Measurements from ENCODE around the gene GTF2I. TPM values are rescaled to one million over a fixed set of nuclear protein-coding genes. Genes with fewer than 3 reads are reported as not detected.
A peak's percentile ranks its signal among the peaks of the same experiment; 100 is the strongest.

Gene GTF2I
- total and polyA plus RNA-seq, 7 experiments from 2014 or later, result 51.1 to 177 (median 140) TPM

DNA sequence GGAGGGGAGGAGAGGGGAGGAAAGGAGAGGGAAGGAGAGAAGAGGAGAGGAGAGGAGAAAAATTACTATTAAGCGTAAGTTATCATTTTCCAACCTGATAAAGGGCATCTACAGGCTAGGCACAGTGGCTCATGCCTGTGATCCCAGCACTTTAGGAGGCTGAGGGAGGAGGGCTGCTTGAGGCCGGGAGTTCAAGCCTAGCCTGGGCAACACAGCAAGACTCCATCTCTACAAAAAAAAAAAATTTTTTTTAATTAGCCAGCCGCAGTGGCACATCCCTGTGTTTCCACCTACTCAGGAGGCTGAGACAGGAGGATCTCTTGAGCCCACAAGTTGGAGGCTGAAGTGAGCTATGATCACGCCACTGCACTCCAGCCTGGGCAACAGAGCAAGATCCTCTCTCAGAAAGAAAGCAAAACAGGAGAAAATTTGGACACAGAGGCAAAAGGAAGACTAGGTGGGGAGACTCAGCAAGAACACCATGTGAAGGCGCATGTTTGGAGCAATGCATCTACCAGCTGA lies 35.2 kb upstream of the GTF2I start:
- Histone ChIP-seq H3K36me3 (ENCODE audit: control insufficient read depth in 2 of 3, insufficient read depth in 3 of 3, low read length in 3 of 3) (no peaks in the 10 kb centered on the region), H3K4me1 (ENCODE audit: control insufficient read depth in 2 of 2, insufficient read depth in 2 of 2, low read length in 2 of 2) (peaks cover 0 to 9% of the 10 kb centered on the region in 2 donors), H3K4me3 (ENCODE audit: low read length) (no peak overlapping the region), H3K27me3 (ENCODE audit: control insufficient read depth in 2 of 2, insufficient read depth in 2 of 2, low read length in 2 of 2) (no peaks in the 10 kb centered on the region), H3K27ac (ENCODE audit: low read depth, low read length) (no peak overlapping the region), H3K9me3 (ENCODE audit: control insufficient read depth in 2 of 3, low read length in 3 of 3) (no peaks in the 10 kb centered on the region)
- ChIA-PET POLR2A (interaction anchor here (0.6 kb wide), 1 partner anchor 49 kb away, joined by 3 read pairs; no protein-coding TSS in a partner anchor), CTCF (no interaction called here)
- ATAC-seq (no peak), DNase-seq (no peak)
- H3K9me3 Mint-ChIP-seq, result no peaks in the 10 kb centered on the region
- intact Hi-C loops (cut with micrococcal nuclease), result loop anchor here in 1 of 2 donors (10.0 kb wide), 1 partner anchor 93 kb away; no protein-coding TSS in a partner anchor
- peak overlapping the region in 1 of 9 donors; percentile 72 for H3K27ac Mint-ChIP-seq
- H3K36me3 Mint-ChIP-seq, result no peaks in the 10 kb centered on the region
- H3K27me3 Mint-ChIP-seq, result peaks cover 0 to 4% (median 0%) of the 10 kb centered on the region in 5 donors
- peaks cover 5 to 18% (median 10%) of the 10 kb centered on the region in 7 donors for H3K4me1 Mint-ChIP-seq
- no peak overlapping the region for H3K4me3 Mint-ChIP-seq

DNA sequence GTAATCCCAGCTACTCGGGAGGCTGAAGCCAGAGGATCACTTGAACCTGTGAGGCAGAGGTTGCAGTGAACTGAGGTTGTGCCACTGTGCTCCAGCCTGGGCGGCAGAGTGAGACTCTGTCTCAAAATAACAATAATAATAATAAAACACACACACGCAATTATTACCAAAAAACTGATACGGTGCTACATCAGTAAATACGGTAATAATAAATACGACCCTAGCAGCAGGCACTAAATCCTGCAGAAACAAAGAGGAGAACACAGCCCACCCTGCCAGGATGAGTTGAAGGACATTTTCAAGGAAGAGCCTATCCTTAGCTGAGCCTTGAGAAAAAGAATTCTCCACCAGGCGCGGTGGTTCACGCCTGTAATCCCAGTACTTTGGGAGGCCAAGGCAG lies 34.4 kb upstream of the GTF2I start:
- POLR2A ChIA-PET, result no interaction called here
- intact Hi-C loops (cut with micrococcal nuclease), result loop anchor here in 1 of 2 donors (10.0 kb wide), 1 partner anchor 92 kb away; no protein-coding TSS in a partner anchor

DNA sequence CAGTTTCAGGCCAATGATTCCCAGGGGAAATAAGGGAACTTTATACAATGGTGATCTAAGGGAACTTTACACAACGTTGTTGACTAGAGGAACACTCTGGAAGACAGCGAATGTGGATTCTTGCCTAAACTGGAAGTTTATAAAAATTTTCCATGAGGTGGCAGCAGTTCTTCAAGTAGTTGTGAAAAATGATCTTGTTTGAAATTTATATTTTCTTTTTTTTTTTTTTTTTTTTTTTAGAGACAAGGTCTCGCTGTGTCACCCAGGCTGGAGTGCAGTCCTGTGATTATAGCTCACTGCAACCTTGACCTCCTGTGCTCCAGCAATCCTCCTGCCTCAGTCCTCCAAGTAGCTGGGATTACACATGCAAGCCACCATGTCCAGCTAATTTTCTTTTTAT lies 32.1 kb upstream of the GTF2I start:
- H3K4me1 ChIP-seq (ENCODE audit: control insufficient read depth in 2 of 2, insufficient read depth in 2 of 2, low read length in 2 of 2), result no peaks in the 10 kb centered on the region
- CTCF ChIA-PET, result interaction anchor here (0.6 kb wide), 1 partner anchor 26 kb away, joined by 5 read pairs; no protein-coding TSS in a partner anchor
- H3K27ac ChIP-seq (ENCODE audit: low read depth, low read length), result no peak overlapping the region
- no peak overlapping the region for H3K27ac Mint-ChIP-seq
- DNase-seq (peak in 6 of 9 donors; percentile 18 to 38 (median 28)), ATAC-seq (no peak)
- H3K27me3 Mint-ChIP-seq, result peaks cover 0 to 4% (median 0%) of the 10 kb centered on the region in 5 donors
- peaks cover 0 to 10% (median 5%) of the 10 kb centered on the region in 7 donors for H3K4me1 Mint-ChIP-seq
- no peak overlapping the region for H3K4me3 Mint-ChIP-seq
- no peaks in the 10 kb centered on the region for H3K9me3 Mint-ChIP-seq
- H3K27me3 ChIP-seq (ENCODE audit: control insufficient read depth in 2 of 2, insufficient read depth in 2 of 2, low read length in 2 of 2), result no peaks in the 10 kb centered on the region
- intact Hi-C loops (cut with micrococcal nuclease), result loop anchor here in 1 of 2 donors (1.0 to 10.0 kb wide), 3 partner anchors 24 to 89 kb away; partner anchors contain the start of gene GTF2I
- no peaks in the 10 kb centered on the region for H3K9me3 ChIP-seq (ENCODE audit: control insufficient read depth in 2 of 3, low read length in 3 of 3)
- POLR2A ChIA-PET, result interaction anchor here (0.7 kb wide), 1 partner anchor 91 kb away, joined by 8 read pairs; no protein-coding TSS in a partner anchor
- no peaks in the 10 kb centered on the region for H3K36me3 ChIP-seq (ENCODE audit: control insufficient read depth in 2 of 3, insufficient read depth in 3 of 3, low read length in 3 of 3)
- H3K36me3 Mint-ChIP-seq, result no peaks in the 10 kb centered on the region
- no peak overlapping the region for H3K4me3 ChIP-seq (ENCODE audit: low read length)

More for the DNA sequence above, 34.4 kb upstream of the GTF2I start:
- Histone ChIP-seq H3K4me1 (ENCODE audit: control insufficient read depth in 2 of 2, insufficient read depth in 2 of 2, low read length in 2 of 2) (peaks cover 0 to under 1% of the 10 kb centered on the region in 2 donors), H3K27ac (ENCODE audit: low read depth, low read length) (no peak overlapping the region), H3K4me3 (ENCODE audit: low read length) (no peak overlapping the region), H3K27me3 (ENCODE audit: control insufficient read depth in 2 of 2, insufficient read depth in 2 of 2, low read length in 2 of 2) (no peaks in the 10 kb centered on the region), H3K36me3 (ENCODE audit: control insufficient read depth in 2 of 3, insufficient read depth in 3 of 3, low read length in 3 of 3) (no peaks in the 10 kb centered on the region), H3K9me3 (ENCODE audit: control insufficient read depth in 2 of 3, low read length in 3 of 3) (no peaks in the 10 kb centered on the region)
- H3K4me3 Mint-ChIP-seq, result no peak overlapping the region
- no peak for DNase-seq
- H3K4me1 Mint-ChIP-seq, result peaks cover 0 to 10% (median 7%) of the 10 kb centered on the region in 7 donors
- no peaks in the 10 kb centered on the region for H3K36me3 Mint-ChIP-seq
- H3K27ac Mint-ChIP-seq, result no peak overlapping the region
- H3K27me3 Mint-ChIP-seq, result peaks cover 0 to 4% (median 0%) of the 10 kb centered on the region in 5 donors
- ATAC-seq, result no peak
- CTCF ChIA-PET, result no interaction called here
- no peaks in the 10 kb centered on the region for H3K9me3 Mint-ChIP-seq

- DNase-seq (no peak), ATAC-seq (no peak)
- peaks cover 0 to 10% (median 5%) of the 10 kb centered on the region in 7 donors for H3K4me1 Mint-ChIP-seq
- H3K27ac Mint-ChIP-seq, result peak overlapping the region in 1 of 9 donors; percentile 5
- intact Hi-C loops (cut with micrococcal nuclease), result loop anchor here in 1 of 2 donors (10.0 kb wide), 1 partner anchor 87 kb away; no protein-coding TSS in a partner anchor
- POLR2A ChIA-PET, result interaction anchor here (1.0 kb wide), 1 partner anchor 27 kb away, joined by 4 read pairs; no protein-coding TSS in a partner anchor
- Histone ChIP-seq H3K4me1 (ENCODE audit: control insufficient read depth in 2 of 2, insufficient read depth in 2 of 2, low read length in 2 of 2) (no peaks in the 10 kb centered on the region), H3K27ac (ENCODE audit: low read depth, low read length) (no peak overlapping the region), H3K27me3 (ENCODE audit: control insufficient read depth in 2 of 2, insufficient read depth in 2 of 2, low read length in 2 of 2) (no peaks in the 10 kb centered on the region), H3K4me3 (ENCODE audit: low read length) (no peak overlapping the region), H3K9me3 (ENCODE audit: control insufficient read depth in 2 of 3, low read length in 3 of 3) (no peaks in the 10 kb centered on the region), H3K36me3 (ENCODE audit: control insufficient read depth in 2 of 3, insufficient read depth in 3 of 3, low read length in 3 of 3) (no peaks in the 10 kb centered on the region)
- H3K4me3 Mint-ChIP-seq, result peak overlapping the region in 1 of 10 donors; percentile 7
- CTCF ChIA-PET, result interaction anchor here (1.3 kb wide), 1 partner anchor 38 kb away, joined by 3 read pairs; no protein-coding TSS in a partner anchor
- no peaks in the 10 kb centered on the region for H3K27me3 Mint-ChIP-seq
- H3K36me3 Mint-ChIP-seq, result no peaks in the 10 kb centered on the region
- H3K9me3 Mint-ChIP-seq, result no peaks in the 10 kb centered on the region
These were observed 29.7 kb upstream of the GTF2I start for GRCh38 chr7:74627661-74628411.

DNA sequence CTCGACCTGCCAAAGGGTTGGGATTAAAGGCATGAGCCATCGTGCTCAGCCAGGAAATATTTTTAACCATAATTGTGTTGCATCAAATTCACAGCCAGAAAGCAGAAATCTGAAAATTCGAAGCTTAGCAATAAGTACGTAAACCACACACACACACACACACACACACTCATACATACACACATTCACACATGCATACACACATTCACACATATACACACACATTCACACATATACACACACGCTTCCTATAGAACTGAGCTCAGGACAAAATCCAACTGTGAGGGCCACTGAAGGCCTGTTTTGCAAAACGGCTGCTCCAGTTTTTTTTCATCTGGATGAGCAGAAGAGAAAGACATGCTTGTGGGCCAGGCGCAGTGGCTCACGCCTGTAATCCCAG lies 25.0 kb upstream of the GTF2I start:
- POLR2A ChIA-PET, result interaction anchor here (1.0 kb wide), 1 partner anchor 19 kb away, joined by 4 read pairs; no protein-coding TSS in a partner anchor
- Mint-ChIP-seq H3K9me3 (peaks cover 0 to 2% (median 0%) of the 10 kb centered on the region in 11 donors), H3K4me3 (no peak overlapping the region), H3K36me3 (no peaks in the 10 kb centered on the region), H3K4me1 (peaks cover 0 to 4% (median 0%) of the 10 kb centered on the region in 7 donors), H3K27me3 (no peaks in the 10 kb centered on the region), H3K27ac (peak overlapping the region in 1 of 9 donors; percentile 20)
- CTCF ChIA-PET, result no interaction called here
- H3K27me3 ChIP-seq (ENCODE audit: control insufficient read depth in 2 of 2, insufficient read depth in 2 of 2, low read length in 2 of 2), result no peaks in the 10 kb centered on the region
- no peaks in the 10 kb centered on the region for H3K36me3 ChIP-seq (ENCODE audit: control insufficient read depth in 2 of 3, insufficient read depth in 3 of 3, low read length in 3 of 3)
- no peak overlapping the region for H3K4me3 ChIP-seq (ENCODE audit: low read length)
- ATAC-seq (no peak), DNase-seq (no peak)
- intact Hi-C loops (cut with micrococcal nuclease), result no loop called here
- no peak overlapping the region for H3K27ac ChIP-seq (ENCODE audit: low read depth, low read length)
- no peaks in the 10 kb centered on the region for H3K9me3 ChIP-seq (ENCODE audit: control insufficient read depth in 2 of 3, low read length in 3 of 3)
- H3K4me1 ChIP-seq (ENCODE audit: control insufficient read depth in 2 of 2, insufficient read depth in 2 of 2, low read length in 2 of 2), result no peaks in the 10 kb centered on the region

GRCh38 chr7:74633451-74633921 lies 24.0 kb upstream of the GTF2I start:
- Mint-ChIP-seq H3K27ac (no peak overlapping the region), H3K36me3 (no peaks in the 10 kb centered on the region), H3K4me3 (no peak overlapping the region), H3K27me3 (no peaks in the 10 kb centered on the region), H3K9me3 (peaks cover 0 to 2% (median 0%) of the 10 kb centered on the region in 11 donors), H3K4me1 (peaks cover 0 to 2% (median 0%) of the 10 kb centered on the region in 7 donors)
- Histone ChIP-seq H3K27ac (ENCODE audit: low read depth, low read length) (no peak overlapping the region), H3K4me1 (ENCODE audit: control insufficient read depth in 2 of 2, insufficient read depth in 2 of 2, low read length in 2 of 2) (no peaks in the 10 kb centered on the region), H3K9me3 (ENCODE audit: control insufficient read depth in 2 of 3, low read length in 3 of 3) (no peaks in the 10 kb centered on the region), H3K4me3 (ENCODE audit: low read length) (no peak overlapping the region), H3K36me3 (ENCODE audit: control insufficient read depth in 2 of 3, insufficient read depth in 3 of 3, low read length in 3 of 3) (no peaks in the 10 kb centered on the region), H3K27me3 (ENCODE audit: control insufficient read depth in 2 of 2, insufficient read depth in 2 of 2, low read length in 2 of 2) (no peaks in the 10 kb centered on the region)
- ATAC-seq (no peak), DNase-seq (no peak)
- intact Hi-C loops (cut with micrococcal nuclease), result no loop called here
- POLR2A ChIA-PET, result no interaction called here
- CTCF ChIA-PET, result no interaction called here

Measured in naive thymus-derived CD4-positive, alpha-beta T cell (primary cell).